Transverse colon (tissue), 4 donors: ENCODE measurements around the gene HIPK2. TPM values are rescaled to one million over a fixed set of nuclear protein-coding genes. Genes with fewer than 3 reads are reported as not detected.

Source experiments
- DNase-seq: peaks from one replicate; pipeline ENCODE4 v3.0.0-alpha.2; 2019
- H3K27ac ChIP-seq, 4 donors: fragments of 200-600 bp; sonication (generic); 2 replicates each; pipeline ENCODE4 v1.5.1; 2016 to 2018; ENCODE audit warnings: inconsistent platforms in 4 of 4
- H3K27me3 ChIP-seq: fragments of 200-600 bp; sonication (generic); 2 replicates; pipeline ENCODE4 v1.5.1; 2017; ENCODE audit warnings: inconsistent platforms
- H3K36me3 ChIP-seq, 4 donors: fragments of 200-600 bp; sonication (generic); 2 replicates each; pipeline ENCODE4 v1.5.1; 2017 to 2019; ENCODE audit warnings: inconsistent platforms in 4 of 4
- H3K4me1 ChIP-seq, 4 donors: fragments of 200-600 bp; sonication (generic); 2 replicates each; pipeline ENCODE4 v1.5.1; 2017 to 2020; ENCODE audit warnings: inconsistent platforms in 4 of 4
- H3K4me3 ChIP-seq, 4 donors: fragments of 200-600 bp; sonication (generic); 1 replicate in 1 of 4; 2 replicates in 3 of 4; pipeline versions ENCODE4 v1.5.1 to v1.6.1; 2017 to 2019; ENCODE audit warnings: inconsistent platforms in 4 of 4
- H3K9me3 ChIP-seq, 2 donors: fragments of 200-600 bp; sonication (generic); 2 replicates each; pipeline ENCODE4 v1.5.1; 2017 to 2019; ENCODE audit warnings: inconsistent platforms in 2 of 2
- CTCF ChIP-seq, 5 experiments: fragments of 200-600 bp in 3 of 5; fragments of 450-650 bp in 2 of 5; sonication (generic) in 3 of 5; IDR thresholded peaks; 1 replicate in 2 of 5; 2 replicates in 3 of 5; pipeline ENCODE4 v1.5.1; 2016 to 2017; ENCODE audit warnings: antibody characterized with exemption in 5 of 5, inconsistent platforms in 3 of 5, mild to moderate bottlenecking in 2 of 5, moderate library complexity in 1 of 5
- EP300 ChIP-seq: sonication (generic); formaldehyde crosslinking; IDR thresholded peaks from one replicate; pipeline ENCODE4 v1.6.1; 2017; ENCODE audit warnings: antibody characterized with exemption, low read depth
- POLR2A ChIP-seq: fragments of 450-650 bp; IDR thresholded peaks from one replicate; pipeline ENCODE4 v1.6.1; 2016; ENCODE audit warnings: antibody characterized with exemption, mild to moderate bottlenecking, moderate library complexity
- POLR2AphosphoS5 ChIP-seq, 3 donors: sonication (generic); formaldehyde crosslinking; IDR thresholded peaks; one replicate each; pipeline ENCODE4 v1.6.1; 2016; ENCODE audit warnings: antibody characterized with exemption in 3 of 3
- WGBS, 2 donors: methylation state at CpG; one replicate each; pipeline ENCODE4 v1.1.5; 2018; ENCODE audit warnings: low coverage in 1 of 2; 5-methylcytosine and 5-hydroxymethylcytosine counted together
- in situ Hi-C, 4 donors: fragments of 200-750 bp; cut with MboI; loops; one replicate each; pipeline versions ENCODE4 v1.15.0 to v1.15.1; 2017; ENCODE audit warnings: low sequenced_read_pairs in 3 of 4, low pct_ligation_motif_present in 1 of 4, low pct_unique_long_range_greater_than_20kb in 1 of 4
- intact Hi-C: fragments of 100-400 bp; cut with DNase I; formaldehyde crosslinking; loops from one replicate; pipeline ENCODE4 v1.15.1; 2023; ENCODE audit warnings: low total_unique reads
- total RNA-seq, 4 donors: library from RNA; depleted of rRNA; stranded (reverse); fragments of >200 nt; gene quantifications; one replicate each; pipeline ENCODE4 v1.1.0, GENCODE V29; 2016

HIPK2 gene
- total RNA-seq, 4 donors from 2014 or later: 27.3 to 40.3 (median 33.6) TPM

GRCh38 chr7:139703487-139704307 is 74.1 kb downstream of the HIPK2 start:
- TF ChIP-seq POLR2A: no peak
- no peak for TF ChIP-seq EP300
- no peak for TF ChIP-seq CTCF (IDR thresholded peaks at IDR 0.05)
- no peak for TF ChIP-seq POLR2AphosphoS5 (IDR thresholded peaks at IDR 0.05)
- Histone ChIP-seq H3K27me3 (no peaks in the 10 kb centered on the region), H3K9me3 (no peaks in the 10 kb centered on the region), H3K4me1 (peaks cover 0 to 11% (median 6%) of the 10 kb centered on the region in 4 donors), H3K4me3 (no peak overlapping the region), H3K36me3 (no peaks in the 10 kb centered on the region), H3K27ac (peak overlapping the region; percentile 23 to 49 (median 34))
- intact Hi-C loops: loop anchor here (10.0 kb wide), 1 partner anchor 71 kb away; the partner anchor contains the start of gene HIPK2
- WGBS, 2 donors: 58 to 98% methylated on average over 3 to 5 of the region's 5 CpGs
- peak; percentile 7 for DNase-seq
- in situ Hi-C loops: no loop called here

DNA sequence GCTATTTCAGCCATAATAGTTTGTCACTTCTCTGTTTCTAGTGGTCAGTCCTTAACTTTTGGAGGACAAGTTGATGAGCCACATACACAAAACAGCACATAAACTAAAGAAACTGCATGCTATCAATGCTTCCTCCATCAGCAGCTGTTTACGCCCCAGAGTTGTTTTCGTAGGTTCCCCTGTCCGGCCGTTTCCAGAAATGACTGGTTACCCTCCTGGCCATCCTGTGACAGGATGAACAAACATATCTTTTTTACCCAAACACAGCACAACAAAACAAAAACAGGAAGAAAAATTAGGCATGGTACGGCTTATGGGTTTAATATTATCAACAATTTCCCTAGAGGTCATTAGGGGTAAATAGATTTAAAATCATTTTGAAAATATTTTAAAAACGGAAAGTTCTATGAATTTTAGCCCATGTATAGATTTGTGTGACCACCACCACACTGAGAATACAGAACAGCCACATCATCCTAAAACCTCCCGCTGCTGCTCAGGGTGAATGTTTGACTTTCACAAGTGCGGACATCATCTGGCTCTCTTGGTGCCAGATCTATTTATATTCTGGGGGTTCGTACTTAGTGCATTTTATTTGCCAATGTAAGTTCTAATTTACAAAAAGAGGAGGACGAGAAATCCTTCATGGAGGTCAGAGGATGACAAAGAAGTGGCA is 74.8 kb downstream of the HIPK2 start:
- intact Hi-C loops (loop anchor here (10.0 kb wide), 1 partner anchor 72 kb away; the partner anchor contains the start of gene HIPK2), in situ Hi-C loops (no loop called here)
- no peaks in the 10 kb centered on the region for H3K36me3 ChIP-seq
- no peaks in the 10 kb centered on the region for H3K9me3 ChIP-seq
- TF ChIP-seq POLR2AphosphoS5 (IDR thresholded peaks at IDR 0.05) (no peak), CTCF (IDR thresholded peaks at IDR 0.05) (no peak), EP300 (no peak), POLR2A (no peak)
- no peak overlapping the region for H3K4me3 ChIP-seq
- DNase-seq: peak; percentile 30
- no peaks in the 10 kb centered on the region for H3K27me3 ChIP-seq
- peaks cover 0 to 13% (median 7%) of the 10 kb centered on the region in 4 donors for H3K4me1 ChIP-seq
- 65 to 66% methylated on average over 9 to 10 of the region's 10 CpGs for WGBS, 2 donors
- H3K27ac ChIP-seq: peak overlapping the region; percentile 23 to 49 (median 34)

- H3K4me1 ChIP-seq: peaks cover 2 to 19% (median 7%) of the 10 kb centered on the region in 4 donors
Measured at GRCh38 chr7:139702313-139702731, 75.5 kb downstream of the HIPK2 start.

More at GRCh38 chr7:139702313-139702731, 75.5 kb downstream of the HIPK2 start:
- intact Hi-C loops (loop anchor here (10.0 kb wide), 1 partner anchor 72 kb away; the partner anchor contains the start of gene HIPK2), in situ Hi-C loops (no loop called here)
- Histone ChIP-seq H3K27me3 (no peaks in the 10 kb centered on the region), H3K27ac (peak overlapping the region; percentile 23 to 49 (median 34)), H3K4me3 (no peak overlapping the region), H3K36me3 (no peaks in the 10 kb centered on the region), H3K9me3 (no peaks in the 10 kb centered on the region)
- WGBS, 2 donors: 67 to 100% methylated on average over 1 to 8 of the region's 8 CpGs
- TF ChIP-seq POLR2AphosphoS5 (IDR thresholded peaks at IDR 0.05) (no peak), EP300 (no peak), POLR2A (no peak), CTCF (IDR thresholded peaks at IDR 0.05) (no peak)
- DNase-seq: peak; percentile 9
